ENCODE data around the gene BICD2. TPM values are rescaled to one million over a fixed set of nuclear protein-coding genes. Genes with fewer than 3 reads are reported as not detected.
A peak's percentile ranks its signal among the peaks of the same experiment; 100 is the strongest.

The BICD2 gene
- total and polyA plus RNA-seq, 2 donors (not counting 1 experiment from before 2014, with no cell fraction given), result 9.1 to 35.8 TPM

DNA sequence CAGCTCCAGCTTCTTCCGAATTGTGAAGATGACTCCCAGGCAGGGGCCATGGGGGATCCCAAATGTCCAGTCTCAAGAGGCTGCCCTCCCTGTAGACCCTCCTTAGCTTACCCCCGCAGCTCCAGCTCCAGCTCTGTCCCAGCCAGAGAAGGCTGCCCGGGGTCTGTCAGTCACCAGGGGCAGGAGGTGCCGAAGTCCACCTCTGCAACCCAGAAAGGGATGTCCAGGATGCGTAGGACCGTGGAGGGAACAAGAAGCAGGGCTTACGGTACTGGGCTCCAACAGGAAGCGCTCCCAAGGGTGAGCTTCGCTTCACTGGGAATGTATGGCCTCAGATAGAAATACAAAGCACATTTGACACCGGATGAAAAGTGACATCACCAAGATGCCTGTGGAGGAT lies 100.7 kb downstream of the BICD2 start:
- H3K9me3 ChIP-seq (ENCODE audit: control insufficient read depth, insufficient read depth, low read depth, low read length), result no peaks in the 10 kb centered on the region
- H4K20me1 ChIP-seq (ENCODE audit: control insufficient read depth, extremely low read depth, insufficient read depth, low read length), result no peaks in the 10 kb centered on the region
- H3K4me1 ChIP-seq (ENCODE audit: control insufficient read depth, extremely low read depth, insufficient read depth, low read length), result peaks cover 3% of the 10 kb centered on the region
- H3K4me2 ChIP-seq (ENCODE audit: extremely low read depth, insufficient read depth, low read length), result no peak overlapping the region
- no peak overlapping the region for H3K9ac ChIP-seq (ENCODE audit: insufficient read depth, low read length)
- no peak overlapping the region for H3K4me3 ChIP-seq (replicated peaks in 1 of 4; ENCODE audit: control extremely low read depth in 1 of 4, insufficient read depth in 1 of 4, low read depth in 3 of 4, low read length in 4 of 4)
- TF ChIP-seq, protein P1, sequence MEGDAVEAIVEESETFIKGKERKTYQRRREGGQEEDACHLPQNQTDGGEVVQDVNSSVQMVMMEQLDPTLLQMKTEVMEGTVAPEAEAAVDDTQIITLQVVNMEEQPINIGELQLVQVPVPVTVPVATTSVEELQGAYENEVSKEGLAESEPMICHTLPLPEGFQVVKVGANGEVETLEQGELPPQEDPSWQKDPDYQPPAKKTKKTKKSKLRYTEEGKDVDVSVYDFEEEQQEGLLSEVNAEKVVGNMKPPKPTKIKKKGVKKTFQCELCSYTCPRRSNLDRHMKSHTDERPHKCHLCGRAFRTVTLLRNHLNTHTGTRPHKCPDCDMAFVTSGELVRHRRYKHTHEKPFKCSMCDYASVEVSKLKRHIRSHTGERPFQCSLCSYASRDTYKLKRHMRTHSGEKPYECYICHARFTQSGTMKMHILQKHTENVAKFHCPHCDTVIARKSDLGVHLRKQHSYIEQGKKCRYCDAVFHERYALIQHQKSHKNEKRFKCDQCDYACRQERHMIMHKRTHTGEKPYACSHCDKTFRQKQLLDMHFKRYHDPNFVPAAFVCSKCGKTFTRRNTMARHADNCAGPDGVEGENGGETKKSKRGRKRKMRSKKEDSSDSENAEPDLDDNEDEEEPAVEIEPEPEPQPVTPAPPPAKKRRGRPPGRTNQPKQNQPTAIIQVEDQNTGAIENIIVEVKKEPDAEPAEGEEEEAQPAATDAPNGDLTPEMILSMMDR (conservative IDR thresholded peaks at IDR 0.05 in 1 of 2, IDR thresholded peaks at IDR 0.05 in 1 of 2; ENCODE audit: low read depth in 1 of 2, low read length in 2 of 2), result no peak
- no peak for TF ChIP-seq EZH2 (IDR thresholded peaks at IDR 0.05; ENCODE audit: low read length, missing control alignments)
- H3K27ac ChIP-seq (ENCODE audit: insufficient read depth, low read length), result peak overlapping the region; percentile 8
- peaks cover 78% of the 10 kb centered on the region for H3K79me2 ChIP-seq (ENCODE audit: control insufficient read depth, insufficient read depth, low read length)
- H3K36me3 ChIP-seq (ENCODE audit: control insufficient read depth, insufficient read depth, low read length), result peaks cover 6% of the 10 kb centered on the region
- H2AFZ ChIP-seq (ENCODE audit: low read length), result no peak overlapping the region
- no peak for DNase-seq (ENCODE audit: low read depth in 2 of 2)
- no peaks in the 10 kb centered on the region for H3K27me3 ChIP-seq (ENCODE audit: control insufficient read depth, insufficient read depth, low read length)

DNA sequence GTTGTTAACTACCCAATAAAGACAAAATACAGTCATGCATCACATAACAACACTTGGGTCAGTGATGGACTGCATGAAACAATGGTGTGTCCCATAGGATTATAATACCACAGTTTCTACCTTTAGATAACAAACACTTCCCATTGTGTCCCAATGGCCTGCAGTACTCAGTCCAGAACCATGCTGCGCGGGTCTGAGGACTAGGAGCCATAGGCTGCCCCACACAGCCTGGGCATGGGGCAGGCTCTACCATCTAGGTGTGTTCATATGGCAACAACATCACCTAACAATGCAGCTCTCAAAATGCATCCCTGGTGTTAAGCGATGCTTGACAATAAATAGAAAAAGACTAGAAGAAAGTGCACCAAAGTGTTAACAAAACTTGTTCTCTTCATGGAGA lies 101.5 kb downstream of the BICD2 start:
- Histone ChIP-seq H3K4me2 (ENCODE audit: extremely low read depth, insufficient read depth, low read length) (no peak overlapping the region), H3K27me3 (ENCODE audit: control insufficient read depth, insufficient read depth, low read length) (no peaks in the 10 kb centered on the region), H2AFZ (ENCODE audit: low read length) (no peak overlapping the region), H3K9me3 (ENCODE audit: control insufficient read depth, insufficient read depth, low read depth, low read length) (no peaks in the 10 kb centered on the region), H3K4me3 (replicated peaks in 1 of 4; ENCODE audit: control extremely low read depth in 1 of 4, insufficient read depth in 1 of 4, low read depth in 3 of 4, low read length in 4 of 4) (no peak overlapping the region), H3K36me3 (ENCODE audit: control insufficient read depth, insufficient read depth, low read length) (peaks cover 6% of the 10 kb centered on the region), H3K27ac (ENCODE audit: insufficient read depth, low read length) (no peak overlapping the region), H3K4me1 (ENCODE audit: control insufficient read depth, extremely low read depth, insufficient read depth, low read length) (peaks cover 3% of the 10 kb centered on the region), H4K20me1 (ENCODE audit: control insufficient read depth, extremely low read depth, insufficient read depth, low read length) (no peaks in the 10 kb centered on the region), H3K9ac (ENCODE audit: insufficient read depth, low read length) (no peak overlapping the region), H3K79me2 (ENCODE audit: control insufficient read depth, insufficient read depth, low read length) (peaks cover 73% of the 10 kb centered on the region)
- DNase-seq (ENCODE audit: low read depth in 2 of 2), result no peak
- no peak for TF ChIP-seq EZH2 (IDR thresholded peaks at IDR 0.05; ENCODE audit: low read length, missing control alignments)

DNA sequence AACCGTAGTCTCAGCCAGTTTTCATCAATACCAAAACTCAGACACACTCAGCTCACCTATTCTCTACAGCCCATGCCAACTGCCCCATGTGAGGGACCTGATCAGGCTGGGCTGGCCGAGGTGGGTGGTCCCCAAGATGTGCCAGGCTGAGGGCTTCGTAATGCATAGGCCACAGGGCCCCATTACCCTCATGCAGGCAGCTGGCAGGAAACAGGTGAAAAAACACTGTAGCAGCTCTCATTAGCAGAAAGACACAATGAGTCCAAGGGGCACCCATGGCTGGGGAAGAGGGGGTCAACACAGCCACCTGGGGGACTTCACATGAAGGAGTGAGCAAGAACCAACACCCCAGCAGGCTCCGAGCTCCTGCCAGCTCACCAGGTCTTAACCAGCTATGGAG lies 102.9 kb downstream of the BICD2 start:
- Histone ChIP-seq H3K79me2 (ENCODE audit: control insufficient read depth, insufficient read depth, low read length) (peaks cover 62% of the 10 kb centered on the region), H3K27me3 (ENCODE audit: control insufficient read depth, insufficient read depth, low read length) (no peaks in the 10 kb centered on the region), H3K4me1 (ENCODE audit: control insufficient read depth, extremely low read depth, insufficient read depth, low read length) (peaks cover 3% of the 10 kb centered on the region), H3K4me2 (ENCODE audit: extremely low read depth, insufficient read depth, low read length) (no peak overlapping the region), H4K20me1 (ENCODE audit: control insufficient read depth, extremely low read depth, insufficient read depth, low read length) (no peaks in the 10 kb centered on the region), H3K4me3 (replicated peaks in 1 of 4; ENCODE audit: control extremely low read depth in 1 of 4, insufficient read depth in 1 of 4, low read depth in 3 of 4, low read length in 4 of 4) (no peak overlapping the region), H2AFZ (ENCODE audit: low read length) (no peak overlapping the region), H3K9ac (ENCODE audit: insufficient read depth, low read length) (no peak overlapping the region), H3K27ac (ENCODE audit: insufficient read depth, low read length) (no peak overlapping the region), H3K9me3 (ENCODE audit: control insufficient read depth, insufficient read depth, low read depth, low read length) (no peaks in the 10 kb centered on the region), H3K36me3 (ENCODE audit: control insufficient read depth, insufficient read depth, low read length) (peaks cover 2% of the 10 kb centered on the region)
- TF ChIP-seq, protein P1 (conservative IDR thresholded peaks at IDR 0.05 in 1 of 2, IDR thresholded peaks at IDR 0.05 in 1 of 2; ENCODE audit: low read depth in 1 of 2, low read length in 2 of 2), result no peak
- TF ChIP-seq EZH2 (IDR thresholded peaks at IDR 0.05; ENCODE audit: low read length, missing control alignments), result no peak
- DNase-seq (ENCODE audit: low read depth in 2 of 2), result no peak

Other genes starting within 250 kb of the BICD2 start
- gene ECM2, start 228.8 kb downstream of the BICD2 start, total RNA-seq, result 6.8 and 10.0 TPM in 2 replicates
- 2.3 and 17.2 TPM in 2 replicates for gene ECM2, start 228.8 kb downstream of the BICD2 start, polyA plus RNA-seq
- 7.7 and 11.1 TPM in 2 replicates for gene IPPK, start 94.7 kb downstream of the BICD2 start, total RNA-seq
- 16.4 and 18.5 TPM in 2 replicates for gene IPPK, start 94.7 kb downstream of the BICD2 start, polyA plus RNA-seq
- gene ZNF484, start 113.2 kb upstream of the BICD2 start, total RNA-seq, result 13.1 and 15.4 TPM in 2 replicates
- gene ZNF484, start 113.2 kb upstream of the BICD2 start, polyA plus RNA-seq, result 3.8 and 5.7 TPM in 2 replicates
- gene FGD3, start 182.7 kb upstream of the BICD2 start, total RNA-seq, result under 0.01 TPM in 1 of 2 replicates, not detected in the other
- not detected in 2 replicates for gene FGD3, start 182.7 kb upstream of the BICD2 start, polyA plus RNA-seq